ENCODE results near the gene C3orf80. TPM values are rescaled to one million over a fixed set of nuclear protein-coding genes. Genes with fewer than 3 reads are reported as not detected.
"Not testable (repeated sequence)": the region's sequence is repeated elsewhere in the genome, so short reads cannot be mapped to it uniquely, and the experiment has no call there.

Gene C3orf80
- total RNA-seq (2014; rRNA removed; shearing (Covaris generic)): 0.25 TPM in 1 of 2 replicates, not detected in the other

GRCh38 chr3:160225176-160226025 is at the start of gene C3orf80:
C3orf80 (plus strand) TSS chr3:160225422; CDS start chr3:160225636, 214 bp downstream.
- in situ Hi-C loops (cut with HindIII; ENCODE audit: low sequenced_read_pairs): no loop called here

GRCh38 chr3:160176923-160177322 is 48.3 kb upstream of the C3orf80 start:
- DNase-seq (ENCODE audit: low spot score): no peak
- in situ Hi-C loops (cut with HindIII; ENCODE audit: low sequenced_read_pairs): no loop called here

More at GRCh38 chr3:160225176-160226025, at the start of gene C3orf80:
- DNase-seq (ENCODE audit: low spot score): peak; percentile 79

- DNase-seq (ENCODE audit: low spot score); in situ Hi-C loops (cut with HindIII; ENCODE audit: low sequenced_read_pairs): not testable (repeated sequence)
Measured at GRCh38 chr3:160178661-160179060, 46.6 kb upstream of the C3orf80 start.

- in situ Hi-C loops (cut with HindIII; ENCODE audit: low sequenced_read_pairs); DNase-seq (ENCODE audit: low spot score): not testable (repeated sequence)
Measured at GRCh38 chr3:160179403-160179802, 45.8 kb upstream of the C3orf80 start.

- in situ Hi-C loops (cut with HindIII; ENCODE audit: low sequenced_read_pairs): no loop called here
- DNase-seq (ENCODE audit: low spot score): no peak
Measured at GRCh38 chr3:160179906-160180305, 45.3 kb upstream of the C3orf80 start.

GRCh38 chr3:160180581-160181216 is 44.5 kb upstream of the C3orf80 start:
- in situ Hi-C loops (cut with HindIII; ENCODE audit: low sequenced_read_pairs): no loop called here
- peak; percentile 28 for DNase-seq (ENCODE audit: low spot score)

GRCh38 chr3:160183345-160184076 is 41.7 kb upstream of the C3orf80 start:
- DNase-seq (ENCODE audit: low spot score): no peak
- in situ Hi-C loops (cut with HindIII; ENCODE audit: low sequenced_read_pairs): no loop called here

GRCh38 chr3:160184655-160185054 is 40.6 kb upstream of the C3orf80 start:
- in situ Hi-C loops (cut with HindIII; ENCODE audit: low sequenced_read_pairs): no loop called here

GRCh38 chr3:160185751-160186150 is 39.5 kb upstream of the C3orf80 start:
- in situ Hi-C loops (cut with HindIII; ENCODE audit: low sequenced_read_pairs): no loop called here
- DNase-seq (ENCODE audit: low spot score): no peak

More at GRCh38 chr3:160184655-160185054, 40.6 kb upstream of the C3orf80 start:
- no peak for DNase-seq (ENCODE audit: low spot score)

- DNase-seq (ENCODE audit: low spot score): no peak
- in situ Hi-C loops (cut with HindIII; ENCODE audit: low sequenced_read_pairs): no loop called here
Measured at GRCh38 chr3:160187288-160187687, 37.9 kb upstream of the C3orf80 start.

GRCh38 chr3:160192310-160193029 is 32.8 kb upstream of the C3orf80 start:
- in situ Hi-C loops (cut with HindIII; ENCODE audit: low sequenced_read_pairs): no loop called here
- no peak for DNase-seq (ENCODE audit: low spot score)

- in situ Hi-C loops (cut with HindIII; ENCODE audit: low sequenced_read_pairs): no loop called here
- DNase-seq (ENCODE audit: low spot score): no peak
Measured at GRCh38 chr3:160193644-160194192, 31.5 kb upstream of the C3orf80 start.

GRCh38 chr3:160194438-160194837 is 30.8 kb upstream of the C3orf80 start:
- in situ Hi-C loops (cut with HindIII; ENCODE audit: low sequenced_read_pairs): no loop called here
- no peak for DNase-seq (ENCODE audit: low spot score)

GRCh38 chr3:160195106-160195505 is 30.1 kb upstream of the C3orf80 start:
- no peak for DNase-seq (ENCODE audit: low spot score)
- in situ Hi-C loops (cut with HindIII; ENCODE audit: low sequenced_read_pairs): no loop called here

GRCh38 chr3:160196511-160197104 is 28.6 kb upstream of the C3orf80 start:
- in situ Hi-C loops (cut with HindIII; ENCODE audit: low sequenced_read_pairs): no loop called here
- DNase-seq (ENCODE audit: low spot score): no peak

GRCh38 chr3:160199108-160199507 is 26.1 kb upstream of the C3orf80 start:
- in situ Hi-C loops (cut with HindIII; ENCODE audit: low sequenced_read_pairs): no loop called here
- DNase-seq (ENCODE audit: low spot score): no peak

GRCh38 chr3:160200353-160200752 is 24.9 kb upstream of the C3orf80 start:
- DNase-seq (ENCODE audit: low spot score): no peak
- in situ Hi-C loops (cut with HindIII; ENCODE audit: low sequenced_read_pairs): no loop called here

- in situ Hi-C loops (cut with HindIII; ENCODE audit: low sequenced_read_pairs); DNase-seq (ENCODE audit: low spot score): not testable (repeated sequence)
Measured at GRCh38 chr3:160204396-160205011, 20.7 kb upstream of the C3orf80 start.

All from G401 (cell line).